ENCODE data around the gene HGS.

The HGS gene

GRCh38 chr17:81741594-81742452 is 58.0 kb downstream of the HGS start:
- DNase-seq (ENCODE audit: low read depth), result no peak

Data from activated T-helper 1 cell treated with Interleukin-2 at 50 U/mL for 16 hours (primary cell).